ENCODE results near the gene SNX25.

The SNX25 gene

DNA sequence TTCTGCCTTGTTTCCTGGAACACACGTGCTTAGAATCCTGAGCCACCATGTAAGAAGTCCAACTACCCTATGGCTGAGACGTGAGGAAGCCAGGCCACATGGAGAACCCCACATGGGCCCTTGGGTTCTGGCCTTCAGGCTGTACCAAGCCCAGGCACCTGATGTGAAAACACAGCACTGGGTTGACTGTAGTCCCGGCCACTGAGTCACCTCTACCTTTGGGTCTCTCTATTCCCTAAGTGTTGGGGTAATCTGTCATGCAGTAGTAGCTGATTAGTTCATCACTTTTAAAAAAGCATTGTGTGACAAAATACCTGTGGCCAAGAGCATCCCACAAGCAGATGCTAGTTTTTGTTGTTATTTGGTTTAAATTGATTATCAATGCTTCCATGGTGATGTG, 29.9 kb upstream of the SNX25 start:
- H3K4me3 ChIP-seq (ENCODE audit: severe bottlenecking), result no peak overlapping the region
- H3K9me3 ChIP-seq (ENCODE audit: severe bottlenecking), result no peaks in the 10 kb centered on the region
- H3K27ac ChIP-seq (ENCODE audit: poor library complexity, severe bottlenecking), result no peak overlapping the region
- peaks cover 17% of the 10 kb centered on the region for H3K36me3 ChIP-seq (ENCODE audit: low read depth)
- no peaks in the 10 kb centered on the region for H3K4me1 ChIP-seq (ENCODE audit: insufficient read depth, poor library complexity, severe bottlenecking)
- ATAC-seq (ENCODE audit: low read depth), result no peak
- TF ChIP-seq, protein P1, sequence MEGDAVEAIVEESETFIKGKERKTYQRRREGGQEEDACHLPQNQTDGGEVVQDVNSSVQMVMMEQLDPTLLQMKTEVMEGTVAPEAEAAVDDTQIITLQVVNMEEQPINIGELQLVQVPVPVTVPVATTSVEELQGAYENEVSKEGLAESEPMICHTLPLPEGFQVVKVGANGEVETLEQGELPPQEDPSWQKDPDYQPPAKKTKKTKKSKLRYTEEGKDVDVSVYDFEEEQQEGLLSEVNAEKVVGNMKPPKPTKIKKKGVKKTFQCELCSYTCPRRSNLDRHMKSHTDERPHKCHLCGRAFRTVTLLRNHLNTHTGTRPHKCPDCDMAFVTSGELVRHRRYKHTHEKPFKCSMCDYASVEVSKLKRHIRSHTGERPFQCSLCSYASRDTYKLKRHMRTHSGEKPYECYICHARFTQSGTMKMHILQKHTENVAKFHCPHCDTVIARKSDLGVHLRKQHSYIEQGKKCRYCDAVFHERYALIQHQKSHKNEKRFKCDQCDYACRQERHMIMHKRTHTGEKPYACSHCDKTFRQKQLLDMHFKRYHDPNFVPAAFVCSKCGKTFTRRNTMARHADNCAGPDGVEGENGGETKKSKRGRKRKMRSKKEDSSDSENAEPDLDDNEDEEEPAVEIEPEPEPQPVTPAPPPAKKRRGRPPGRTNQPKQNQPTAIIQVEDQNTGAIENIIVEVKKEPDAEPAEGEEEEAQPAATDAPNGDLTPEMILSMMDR (IDR thresholded peaks at IDR 0.05; ENCODE audit: poor library complexity, severe bottlenecking), result no peak
- H3K27me3 ChIP-seq (ENCODE audit: insufficient read depth, poor library complexity, severe bottlenecking), result no peaks in the 10 kb centered on the region
- no peak for DNase-seq (ENCODE audit: low spot score)

DNA sequence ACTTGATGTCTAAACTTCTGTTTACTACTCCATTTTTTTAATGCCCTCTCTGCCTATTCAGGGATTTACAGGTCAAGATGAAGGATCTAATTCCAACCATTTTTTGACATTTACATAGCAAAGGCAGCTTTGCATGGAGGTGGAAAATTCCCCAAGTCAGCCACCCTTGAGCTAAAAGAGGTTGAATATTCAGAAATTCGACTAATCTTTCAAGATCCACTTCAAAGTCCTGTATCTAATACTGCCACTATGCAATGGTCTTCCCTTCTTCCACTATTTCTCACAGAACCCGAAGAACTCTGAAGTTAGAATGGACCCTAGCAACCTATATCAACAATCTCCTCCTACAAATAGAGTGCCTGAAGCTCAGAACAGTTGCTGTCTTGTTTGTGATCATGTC, 27.2 kb upstream of the SNX25 start:
- no peak for DNase-seq (ENCODE audit: low spot score)
- H3K36me3 ChIP-seq (ENCODE audit: low read depth), result peaks cover 9% of the 10 kb centered on the region
- TF ChIP-seq, protein P1 (IDR thresholded peaks at IDR 0.05; ENCODE audit: poor library complexity, severe bottlenecking), result no peak
- no peak overlapping the region for H3K27ac ChIP-seq (ENCODE audit: poor library complexity, severe bottlenecking)
- H3K27me3 ChIP-seq (ENCODE audit: insufficient read depth, poor library complexity, severe bottlenecking), result no peaks in the 10 kb centered on the region
- no peaks in the 10 kb centered on the region for H3K4me1 ChIP-seq (ENCODE audit: insufficient read depth, poor library complexity, severe bottlenecking)
- H3K4me3 ChIP-seq (ENCODE audit: severe bottlenecking), result no peak overlapping the region
- ATAC-seq (ENCODE audit: low read depth), result no peak
- H3K9me3 ChIP-seq (ENCODE audit: severe bottlenecking), result no peaks in the 10 kb centered on the region

DNA sequence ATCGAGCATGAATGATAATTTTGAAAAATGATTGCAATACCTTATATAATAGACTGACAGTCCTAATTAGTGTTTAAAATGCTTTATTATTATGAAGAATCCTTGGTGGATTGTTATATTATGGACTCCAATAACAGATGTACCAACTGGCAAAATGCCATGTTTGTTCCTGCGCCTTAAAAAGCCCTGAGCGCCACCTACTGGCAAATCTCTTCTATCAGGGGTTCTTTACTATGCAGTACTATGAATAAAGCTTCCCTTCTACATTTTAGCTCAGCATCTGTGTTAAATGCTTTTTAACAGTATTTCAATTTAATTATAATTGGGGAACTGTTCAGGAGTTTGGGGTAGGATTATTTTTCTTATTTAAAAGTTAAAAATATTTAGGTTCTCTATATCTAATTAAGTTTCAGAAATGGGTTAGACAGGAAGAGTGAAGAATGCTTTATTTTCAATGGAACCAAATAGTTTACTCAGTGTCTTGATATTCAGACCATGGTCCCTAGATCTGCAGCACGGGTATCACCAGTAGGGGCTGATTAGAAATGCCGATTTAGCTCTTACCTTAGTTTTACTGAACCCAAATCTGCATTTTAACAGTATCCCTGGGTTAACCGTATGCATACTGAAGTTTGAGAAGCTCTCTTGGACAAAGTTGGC, 25.6 kb upstream of the SNX25 start:
- Histone ChIP-seq H3K27ac (ENCODE audit: poor library complexity, severe bottlenecking) (no peak overlapping the region), H3K9me3 (ENCODE audit: severe bottlenecking) (no peaks in the 10 kb centered on the region), H3K27me3 (ENCODE audit: insufficient read depth, poor library complexity, severe bottlenecking) (no peaks in the 10 kb centered on the region), H3K4me3 (ENCODE audit: severe bottlenecking) (no peak overlapping the region), H3K4me1 (ENCODE audit: insufficient read depth, poor library complexity, severe bottlenecking) (no peaks in the 10 kb centered on the region), H3K36me3 (ENCODE audit: low read depth) (peaks cover 15% of the 10 kb centered on the region)
- no peak for DNase-seq (ENCODE audit: low spot score)
- TF ChIP-seq, protein P1 (IDR thresholded peaks at IDR 0.05; ENCODE audit: poor library complexity, severe bottlenecking), result peak; percentile 90
- ATAC-seq (ENCODE audit: low read depth), result peak; percentile 38; the same call in 1 of the 3 replicates

DNA sequence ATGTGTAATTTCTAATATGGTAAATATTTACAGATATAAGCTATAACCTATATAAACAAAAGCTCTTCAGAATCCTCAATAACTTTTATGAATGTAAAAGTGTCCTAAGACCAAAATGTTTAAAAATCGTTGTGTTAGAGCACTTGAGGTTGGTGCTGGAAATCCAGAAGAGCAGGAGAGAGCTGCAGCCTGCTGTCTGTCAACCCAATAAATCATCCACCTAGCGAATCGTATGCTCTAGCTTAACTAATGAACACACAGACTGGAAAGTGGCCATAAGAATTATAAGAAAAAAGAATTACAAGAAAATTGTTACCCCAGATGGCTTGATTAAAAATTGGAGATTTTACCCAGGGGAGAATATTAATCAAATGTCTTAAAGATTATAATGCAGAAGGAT, 22.6 kb upstream of the SNX25 start:
- Histone ChIP-seq H3K4me3 (ENCODE audit: severe bottlenecking) (no peak overlapping the region), H3K27me3 (ENCODE audit: insufficient read depth, poor library complexity, severe bottlenecking) (no peaks in the 10 kb centered on the region), H3K9me3 (ENCODE audit: severe bottlenecking) (no peaks in the 10 kb centered on the region), H3K4me1 (ENCODE audit: insufficient read depth, poor library complexity, severe bottlenecking) (no peaks in the 10 kb centered on the region), H3K27ac (ENCODE audit: poor library complexity, severe bottlenecking) (no peak overlapping the region), H3K36me3 (ENCODE audit: low read depth) (peaks cover 41% of the 10 kb centered on the region)
- ATAC-seq (ENCODE audit: low read depth), result no peak
- no peak for DNase-seq (ENCODE audit: low spot score)
- TF ChIP-seq, protein P1 (IDR thresholded peaks at IDR 0.05; ENCODE audit: poor library complexity, severe bottlenecking), result no peak

DNA sequence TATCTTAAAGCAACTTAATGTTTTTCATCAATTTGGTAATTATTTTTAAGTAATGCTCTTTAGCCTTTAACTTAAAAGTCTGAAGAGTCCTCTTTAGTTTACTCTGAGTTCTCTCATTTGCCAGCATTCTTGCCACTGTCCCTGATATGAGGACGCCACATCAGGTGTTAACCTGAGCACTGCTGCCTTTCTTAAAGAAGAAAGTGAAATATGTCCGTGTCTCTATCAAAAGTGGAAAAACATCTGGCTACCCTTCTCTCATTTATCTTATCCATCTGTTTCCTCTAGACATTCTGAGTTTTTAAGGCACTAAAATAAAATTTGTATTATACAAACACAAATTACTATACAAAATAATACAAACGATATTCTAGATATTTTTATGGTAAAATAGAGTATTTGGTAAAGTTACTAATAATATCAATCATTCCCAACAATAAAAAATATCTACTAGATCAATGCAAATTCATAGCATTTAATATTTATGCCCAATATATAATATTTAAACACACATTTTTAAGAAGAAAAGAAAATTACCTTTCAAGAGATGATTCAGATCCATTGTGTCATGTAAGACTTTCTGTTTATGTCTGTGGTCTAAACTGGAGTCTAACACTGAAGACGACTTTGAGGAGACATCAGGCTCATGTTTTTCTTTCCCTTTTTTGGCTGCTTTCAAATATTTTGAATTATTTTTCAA, 19.6 kb upstream of the SNX25 start:
- H3K27ac ChIP-seq (ENCODE audit: poor library complexity, severe bottlenecking), result no peak overlapping the region

More for the DNA sequence above, 19.6 kb upstream of the SNX25 start:
- H3K9me3 ChIP-seq (ENCODE audit: severe bottlenecking), result no peaks in the 10 kb centered on the region
- H3K36me3 ChIP-seq (ENCODE audit: low read depth), result peaks cover 42% of the 10 kb centered on the region
- H3K4me3 ChIP-seq (ENCODE audit: severe bottlenecking), result no peak overlapping the region
- TF ChIP-seq, protein P1 (IDR thresholded peaks at IDR 0.05; ENCODE audit: poor library complexity, severe bottlenecking), result no peak
- H3K27me3 ChIP-seq (ENCODE audit: insufficient read depth, poor library complexity, severe bottlenecking), result no peaks in the 10 kb centered on the region
- no peak for DNase-seq (ENCODE audit: low spot score)
- no peak for ATAC-seq (ENCODE audit: low read depth)
- H3K4me1 ChIP-seq (ENCODE audit: insufficient read depth, poor library complexity, severe bottlenecking), result no peaks in the 10 kb centered on the region
